ENCODE measurements around the gene SMARCAD1.

- TF ChIP-seq, protein P1, sequence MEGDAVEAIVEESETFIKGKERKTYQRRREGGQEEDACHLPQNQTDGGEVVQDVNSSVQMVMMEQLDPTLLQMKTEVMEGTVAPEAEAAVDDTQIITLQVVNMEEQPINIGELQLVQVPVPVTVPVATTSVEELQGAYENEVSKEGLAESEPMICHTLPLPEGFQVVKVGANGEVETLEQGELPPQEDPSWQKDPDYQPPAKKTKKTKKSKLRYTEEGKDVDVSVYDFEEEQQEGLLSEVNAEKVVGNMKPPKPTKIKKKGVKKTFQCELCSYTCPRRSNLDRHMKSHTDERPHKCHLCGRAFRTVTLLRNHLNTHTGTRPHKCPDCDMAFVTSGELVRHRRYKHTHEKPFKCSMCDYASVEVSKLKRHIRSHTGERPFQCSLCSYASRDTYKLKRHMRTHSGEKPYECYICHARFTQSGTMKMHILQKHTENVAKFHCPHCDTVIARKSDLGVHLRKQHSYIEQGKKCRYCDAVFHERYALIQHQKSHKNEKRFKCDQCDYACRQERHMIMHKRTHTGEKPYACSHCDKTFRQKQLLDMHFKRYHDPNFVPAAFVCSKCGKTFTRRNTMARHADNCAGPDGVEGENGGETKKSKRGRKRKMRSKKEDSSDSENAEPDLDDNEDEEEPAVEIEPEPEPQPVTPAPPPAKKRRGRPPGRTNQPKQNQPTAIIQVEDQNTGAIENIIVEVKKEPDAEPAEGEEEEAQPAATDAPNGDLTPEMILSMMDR (conservative IDR thresholded peaks at IDR 0.05; ENCODE audit: low read depth in 2 of 2): no peak
- TF ChIP-seq STAT1 (IDR thresholded peaks at IDR 0.05; ENCODE audit: unreplicated experiment) (no peak), ETS1 (IDR thresholded peaks at IDR 0.05) (no peak), POLR2AphosphoS5 (IDR thresholded peaks at IDR 0.05; ENCODE audit: low read depth) (no peak), REST (IDR thresholded peaks at IDR 0.05; ENCODE audit: unreplicated experiment) (no peak), EZH2 (IDR thresholded peaks at IDR 0.05; ENCODE audit: low read depth, unreplicated experiment) (no peak)
Measured at GRCh38 chr4:94235825-94236224, 28.2 kb downstream of the SMARCAD1 start.

Data from GM23338 (cell line).